GM18520 (cell line): ENCODE data around the gene NAALADL2.

Experiments
- ATAC-seq: cut with Tn5 transposase; IDR thresholded peaks from one replicate; pipeline ENCODE4 v1.9.1; 2021; ENCODE audit not compliant: unreplicated experiment

NAALADL2 gene

DNA sequence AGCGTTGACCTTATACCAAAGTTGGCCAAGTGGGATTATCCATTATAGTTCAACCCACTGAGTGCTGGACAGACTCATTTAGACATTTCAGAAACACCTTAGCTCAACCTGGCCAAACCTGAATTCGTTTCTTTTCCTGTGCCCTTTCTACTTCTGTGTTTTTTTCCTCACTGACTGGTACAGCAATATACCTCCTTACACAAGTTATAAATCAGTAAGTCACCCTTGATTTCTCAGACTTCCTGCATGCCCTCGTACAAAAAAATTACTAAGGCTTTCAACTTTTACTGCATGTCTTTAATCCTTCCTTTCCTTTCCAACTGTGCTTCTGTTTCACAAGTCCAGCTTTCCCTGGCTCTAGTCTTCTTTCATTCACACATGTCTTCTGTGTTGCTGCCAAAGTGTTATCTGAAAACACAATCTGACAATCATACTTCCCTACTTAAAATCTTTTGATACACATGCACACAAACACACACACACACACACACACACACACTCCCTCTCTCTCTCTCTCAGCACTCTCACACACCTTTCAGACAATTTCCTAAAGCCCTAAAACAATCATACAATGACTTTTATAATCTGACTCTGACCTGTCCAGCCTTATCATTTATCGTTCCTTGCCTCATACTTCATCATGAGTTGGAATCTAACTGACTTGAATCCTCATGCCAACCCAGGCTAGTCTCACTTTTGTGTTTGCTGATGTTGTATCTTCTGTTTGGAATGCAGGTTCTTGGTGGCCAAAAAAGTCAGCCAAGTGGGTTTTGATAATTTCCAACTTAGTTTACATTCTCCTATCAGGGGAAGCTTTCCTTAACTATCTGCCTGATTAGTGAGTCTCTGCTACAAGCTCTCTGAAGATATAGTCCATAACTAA lies 436.4 kb downstream of the NAALADL2 start:
- no peak for ATAC-seq

DNA sequence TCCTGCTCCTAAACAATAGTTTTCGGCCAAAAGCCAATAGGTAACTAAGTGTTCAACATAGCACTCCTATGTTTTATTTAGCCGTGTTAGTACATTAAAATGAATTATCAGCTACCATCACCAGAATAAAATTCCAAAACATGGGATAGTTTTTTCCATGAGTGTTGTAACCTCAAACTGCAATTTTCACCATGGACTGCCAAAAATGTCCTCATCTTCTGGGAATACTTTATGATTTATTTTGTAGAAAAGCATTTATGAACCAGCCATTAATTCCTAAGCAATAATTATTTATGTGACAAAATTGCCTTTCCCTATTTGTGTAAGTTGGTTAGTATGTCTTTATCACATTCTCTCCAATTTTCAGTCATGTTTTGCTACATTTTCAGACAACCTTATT lies 438.1 kb downstream of the NAALADL2 start:
- ATAC-seq: no peak

DNA sequence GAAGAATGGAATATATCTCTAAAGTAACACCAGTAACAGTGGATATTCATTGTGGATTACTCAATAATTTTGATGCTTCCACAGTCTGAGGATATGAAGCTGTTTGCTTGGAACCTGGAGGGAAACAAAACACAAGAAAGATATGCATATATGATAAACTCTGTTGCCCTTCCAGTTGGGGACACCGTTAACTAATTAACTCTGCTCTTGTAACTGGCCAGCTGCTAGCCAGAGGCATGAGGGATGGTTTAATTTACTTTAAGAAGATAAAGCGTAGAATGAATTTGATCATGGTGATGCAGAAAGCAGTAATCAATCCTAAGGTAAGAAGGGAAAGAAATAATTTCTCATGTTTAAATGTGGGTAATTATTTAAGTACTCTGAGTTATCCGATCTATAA lies 442.6 kb downstream of the NAALADL2 start:
- no peak for ATAC-seq

DNA sequence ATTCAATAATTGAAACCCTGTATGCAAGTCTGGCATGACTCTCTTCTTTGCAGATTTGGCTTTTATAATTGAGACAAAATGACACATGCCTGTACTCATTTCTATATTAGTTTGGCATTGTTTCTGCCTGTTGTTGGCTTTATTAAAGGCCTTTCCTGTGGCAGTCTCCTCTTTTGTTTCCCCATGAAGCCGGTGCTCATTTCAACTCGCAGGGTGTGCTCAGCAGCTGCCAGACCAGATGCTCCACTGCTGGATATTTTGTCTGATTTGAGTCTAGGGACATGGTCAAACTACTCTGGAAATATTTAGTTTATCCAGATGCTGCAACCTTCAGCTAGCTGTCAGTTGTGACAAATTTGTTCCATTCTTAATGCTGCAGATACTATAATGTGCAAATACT lies 445.3 kb downstream of the NAALADL2 start:
- no peak for ATAC-seq

DNA sequence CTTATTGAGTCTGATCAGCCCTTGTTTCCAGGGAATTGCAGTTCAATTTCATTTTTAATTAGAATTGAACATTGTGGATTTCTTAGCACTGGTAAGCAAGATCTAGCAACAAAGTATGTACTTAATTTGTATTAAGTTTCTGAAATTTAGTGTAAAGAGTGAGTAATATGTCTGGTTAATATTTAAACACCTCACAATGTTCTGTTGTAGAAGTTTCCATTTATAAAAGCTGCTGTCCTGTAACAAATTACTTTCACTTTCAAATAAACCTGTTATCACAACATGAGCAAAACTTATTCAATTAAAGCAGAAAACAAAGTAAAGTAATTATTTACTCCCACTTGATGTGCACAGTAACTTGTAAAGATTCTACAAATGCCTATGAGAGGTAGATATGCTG lies 448.5 kb downstream of the NAALADL2 start:
- ATAC-seq: peak; percentile 36

DNA sequence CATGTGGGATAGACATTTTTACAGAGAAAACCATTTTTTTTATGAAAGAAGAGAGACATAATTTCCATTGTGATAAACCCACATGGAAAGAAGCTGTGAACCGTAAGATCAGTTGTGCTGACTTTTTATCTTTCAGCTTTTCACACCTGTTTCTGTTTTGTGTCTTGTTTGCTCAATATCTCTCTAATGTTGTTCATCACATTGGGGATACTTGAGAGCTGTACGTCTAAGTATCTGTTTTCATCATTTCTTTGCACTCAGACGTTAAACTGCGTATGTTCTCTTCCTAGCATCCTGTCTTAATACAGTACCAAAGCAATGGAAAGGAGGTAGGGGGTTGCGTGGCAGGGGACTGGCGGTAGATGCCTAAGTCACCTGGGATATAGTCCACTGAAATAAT lies 449.0 kb downstream of the NAALADL2 start:
- ATAC-seq: peak; percentile 9

DNA sequence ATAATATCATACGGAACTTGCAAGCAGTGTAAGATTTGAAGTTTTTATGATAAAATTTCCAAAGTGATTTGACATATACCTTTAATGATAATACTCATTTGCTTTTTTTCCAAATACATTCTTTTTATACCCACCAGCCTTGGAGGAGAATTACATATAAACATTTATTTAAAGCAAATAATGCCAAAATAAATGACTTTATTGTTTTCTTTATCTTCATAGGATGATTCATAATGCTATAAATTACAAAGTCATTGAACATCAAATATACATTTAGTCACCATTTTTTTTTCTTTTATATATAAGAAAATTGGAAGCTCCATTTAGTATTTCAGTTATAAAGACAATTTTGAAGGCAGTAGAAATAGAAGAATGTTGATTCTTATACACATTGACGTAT lies 450.9 kb downstream of the NAALADL2 start:
- ATAC-seq: no peak

DNA sequence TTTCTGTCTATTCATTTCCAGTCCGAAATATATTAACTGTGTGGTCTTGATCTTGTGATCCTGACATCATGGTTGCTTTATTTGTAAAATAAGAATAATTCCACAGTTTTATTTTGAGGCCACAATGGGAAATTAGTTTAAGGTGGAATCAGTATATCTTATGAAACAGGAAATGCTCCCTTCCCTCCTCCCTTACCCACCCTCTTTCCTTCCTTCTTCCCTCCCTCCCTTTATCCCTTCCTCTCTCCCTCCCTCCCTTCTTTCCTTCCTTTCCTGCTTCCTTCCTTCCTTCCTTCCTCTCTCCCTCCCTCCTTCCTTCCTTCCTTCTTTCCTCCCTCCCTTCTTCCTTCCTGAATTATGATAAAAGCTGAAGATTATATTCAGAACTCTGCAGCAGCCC lies 452.3 kb downstream of the NAALADL2 start:
- no peak for ATAC-seq

DNA sequence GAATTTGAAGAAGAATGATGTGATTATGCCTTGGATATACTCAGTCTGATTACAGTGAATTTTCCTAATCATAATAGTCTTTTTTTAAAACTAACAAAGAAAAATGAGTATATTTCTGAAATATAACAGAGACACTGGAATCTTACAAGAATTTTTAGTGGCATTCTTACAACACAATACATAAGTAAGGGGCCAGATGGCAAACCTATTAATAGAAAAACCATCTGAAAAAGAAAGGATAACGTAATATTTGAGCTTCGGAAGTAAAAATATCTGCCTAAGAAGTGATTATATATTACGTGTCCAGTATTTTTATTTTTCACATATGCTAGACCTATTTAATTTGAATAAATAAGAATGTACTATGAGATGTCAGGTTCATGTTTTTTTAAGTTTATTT lies 452.8 kb downstream of the NAALADL2 start:
- ATAC-seq: no peak

DNA sequence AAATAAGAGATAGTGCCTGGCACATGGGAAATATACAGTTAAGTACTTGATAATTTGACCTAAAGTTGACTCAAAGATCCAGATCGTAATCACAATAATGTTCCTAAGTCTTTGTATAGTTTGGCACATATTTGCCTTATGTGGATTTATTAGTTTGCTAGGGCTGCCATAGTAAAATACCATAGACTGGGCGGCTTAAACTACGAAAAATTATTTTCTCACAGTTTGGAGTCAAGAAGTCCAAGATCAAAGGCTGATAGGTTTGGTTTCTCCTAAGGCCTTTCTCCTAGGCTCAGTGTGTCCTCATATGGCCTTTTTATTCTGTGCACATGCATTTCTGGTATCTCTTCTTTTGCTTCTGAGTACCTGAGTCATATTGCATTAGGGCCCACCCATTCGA lies 453.7 kb downstream of the NAALADL2 start:
- ATAC-seq: no peak

DNA sequence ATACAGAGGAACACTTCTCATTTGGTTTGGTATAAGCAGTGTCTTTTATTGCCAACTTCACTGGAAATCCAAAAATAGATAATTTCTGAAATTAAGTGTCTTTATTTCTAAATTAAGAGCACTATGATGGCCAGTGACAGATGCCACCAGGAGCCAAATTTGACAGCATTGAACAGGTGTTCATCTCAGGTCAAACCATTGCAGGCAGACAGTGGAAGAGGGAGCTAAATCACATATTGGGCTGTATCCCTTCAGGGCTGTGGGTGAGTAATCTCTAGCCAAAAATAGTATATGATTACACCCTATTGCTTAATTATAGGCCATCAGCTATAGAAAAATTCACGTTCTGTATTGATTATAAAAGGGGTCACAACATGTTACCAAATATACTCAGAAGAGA lies 457.7 kb downstream of the NAALADL2 start:
- ATAC-seq: no peak

DNA sequence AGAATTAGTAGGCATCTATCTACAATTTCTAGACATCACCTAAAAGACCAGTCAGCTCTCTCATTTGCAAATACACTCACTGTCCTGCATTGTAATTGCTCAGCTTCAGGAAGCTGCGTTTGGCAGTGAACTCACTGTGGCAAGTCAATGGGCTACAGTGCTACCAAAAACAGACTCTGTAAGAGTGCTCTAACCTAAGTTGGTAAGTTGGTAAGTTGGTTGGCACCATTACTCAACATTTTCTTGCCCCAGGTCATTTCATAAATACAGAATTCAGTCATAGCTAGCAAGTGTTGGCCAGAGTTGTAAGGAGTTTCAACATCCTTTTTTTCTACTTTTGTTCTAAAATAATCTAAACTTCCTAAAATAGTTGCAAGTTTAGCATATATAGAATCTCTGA lies 466.3 kb downstream of the NAALADL2 start:
- no peak for ATAC-seq

DNA sequence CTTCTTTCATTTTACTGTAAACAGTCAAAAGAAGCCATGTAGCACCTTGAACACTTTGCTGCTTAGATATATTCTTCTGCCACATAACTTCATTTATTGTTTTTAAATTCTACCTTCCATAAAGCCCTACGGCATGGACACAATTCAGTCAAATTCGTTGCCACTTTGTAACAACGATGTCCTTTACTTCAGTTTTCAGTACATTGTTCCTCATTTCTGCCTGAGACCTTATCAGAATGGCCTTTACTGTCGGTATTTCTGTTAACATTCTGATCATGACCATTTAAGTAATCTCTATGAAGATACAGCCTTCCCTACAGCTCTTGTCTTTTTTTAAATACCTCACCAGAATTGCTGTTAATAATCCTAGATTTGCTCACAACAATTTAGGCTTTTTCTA lies 466.9 kb downstream of the NAALADL2 start:
- no peak for ATAC-seq

DNA sequence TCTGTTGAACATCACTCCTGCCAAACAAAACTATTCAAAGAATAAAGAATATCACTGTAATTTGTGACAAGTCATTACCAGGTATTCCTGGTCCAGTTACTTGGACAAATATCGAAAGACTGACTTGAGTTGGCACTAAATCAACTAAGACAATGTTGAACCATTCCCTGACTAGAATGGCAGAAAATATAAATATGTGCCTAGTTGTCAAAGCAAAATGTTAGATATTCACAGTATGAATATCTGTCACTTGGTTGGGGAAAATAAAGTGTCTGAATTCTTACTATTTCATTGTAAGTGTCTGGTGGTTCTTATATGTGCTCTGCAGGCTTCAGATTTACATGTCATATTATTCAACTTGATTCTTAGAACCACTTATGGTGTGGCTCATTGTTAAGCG lies 470.2 kb downstream of the NAALADL2 start:
- ATAC-seq: no peak

DNA sequence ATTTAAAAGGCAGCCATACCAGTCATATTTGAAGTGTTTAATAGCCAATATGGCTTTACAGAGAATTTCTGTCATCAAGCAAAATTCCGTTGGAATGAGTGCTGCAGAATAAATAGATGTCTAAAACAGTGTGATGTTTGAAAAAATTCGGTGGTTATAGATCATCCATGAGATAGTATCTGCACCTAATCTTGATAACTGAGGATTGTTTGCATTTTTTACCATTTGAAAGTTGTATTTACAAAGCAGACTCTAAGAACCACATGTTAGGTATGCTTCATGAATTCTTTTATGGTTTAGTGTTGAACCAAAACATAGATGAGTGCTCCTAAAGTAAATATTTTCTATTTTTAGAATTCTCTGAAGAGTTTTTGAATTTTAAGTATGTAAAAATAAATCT lies 476.1 kb downstream of the NAALADL2 start:
- ATAC-seq: no peak

DNA sequence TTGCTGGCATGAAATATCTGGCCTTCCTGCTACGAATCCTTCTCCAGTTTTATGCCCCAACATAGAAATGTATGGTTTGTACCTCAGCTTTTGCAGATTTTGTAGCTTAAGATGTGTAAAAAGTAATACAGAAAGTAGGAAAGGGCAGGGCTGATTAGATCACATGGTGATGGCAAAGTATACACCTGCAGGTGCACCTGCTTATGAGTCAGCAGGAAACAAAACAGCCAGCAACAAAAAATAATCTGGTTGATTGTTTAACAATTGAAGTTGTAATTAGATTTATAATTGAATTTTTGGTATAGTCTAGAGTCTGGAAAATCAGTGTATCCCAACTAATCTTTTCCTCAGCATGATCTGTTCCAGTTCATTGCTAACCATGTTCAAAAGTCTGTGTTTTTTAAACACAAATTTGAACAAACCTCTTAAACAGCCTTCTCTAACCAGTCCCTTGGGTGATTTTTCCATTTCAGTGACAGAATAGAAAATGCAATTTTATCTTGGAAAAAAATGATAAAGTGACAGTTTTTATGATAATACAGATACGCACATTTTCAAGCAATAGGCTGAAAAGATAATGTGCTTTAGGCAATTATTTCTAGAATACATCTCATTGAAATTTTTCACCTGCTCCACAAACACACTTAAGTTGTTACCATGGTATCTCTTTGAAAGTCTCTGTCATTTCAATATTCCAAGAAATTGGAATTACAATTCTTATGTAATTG lies 477.4 kb downstream of the NAALADL2 start:
- ATAC-seq: no peak

DNA sequence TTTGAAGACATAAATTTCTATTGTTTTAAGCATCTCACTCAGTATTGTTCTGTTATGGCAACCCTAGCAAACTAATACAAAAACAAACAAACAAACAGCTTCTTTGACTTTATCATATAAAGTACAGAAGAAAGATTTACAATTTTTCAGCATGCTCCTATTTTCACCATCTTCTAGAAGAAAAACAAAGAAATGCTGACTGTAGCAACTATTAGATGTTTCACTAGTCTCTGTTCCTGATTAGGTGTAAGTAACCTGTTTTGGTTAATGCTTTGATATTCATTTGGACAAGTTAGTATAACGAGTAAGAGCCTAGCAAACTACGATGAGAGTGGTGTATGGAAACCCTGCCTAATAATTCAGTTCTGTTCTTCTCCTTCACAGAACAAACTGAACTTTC lies 478.5 kb downstream of the NAALADL2 start:
- ATAC-seq: no peak

DNA sequence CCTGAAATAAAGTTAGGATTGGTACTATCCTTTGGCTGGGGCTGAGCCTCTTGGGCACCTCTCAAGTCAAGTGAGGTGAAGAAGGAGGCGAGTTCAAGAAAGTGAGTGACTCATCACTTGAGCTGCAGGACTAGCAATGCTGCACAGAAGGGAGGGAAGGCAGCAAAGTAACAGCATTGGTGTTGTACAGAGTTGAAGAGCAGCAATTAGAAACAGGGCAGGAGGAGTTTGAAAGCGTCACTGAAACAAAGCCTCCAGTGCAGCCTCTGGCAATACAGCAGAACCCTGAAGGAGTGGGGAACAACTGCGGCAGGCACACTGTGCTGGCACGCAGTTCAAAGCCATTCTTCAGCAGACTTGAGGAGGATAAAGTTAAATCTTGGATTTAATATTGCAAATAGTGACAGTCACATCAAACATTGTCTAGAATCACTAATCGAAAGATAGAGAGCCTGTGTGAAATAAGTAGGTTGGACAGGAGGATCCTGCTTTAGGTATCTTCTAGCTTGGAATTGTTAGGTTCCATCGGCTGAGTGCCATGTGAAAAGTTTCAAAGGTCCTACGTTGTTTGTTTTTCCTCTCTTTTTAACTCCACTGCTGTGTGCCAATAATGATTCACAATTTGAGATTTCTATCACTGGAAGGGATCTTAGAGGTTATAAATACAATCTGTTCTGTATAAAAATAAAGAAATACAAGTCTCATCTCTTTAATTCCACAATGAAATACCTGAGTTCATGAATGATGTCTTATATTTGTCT lies 479.8 kb downstream of the NAALADL2 start:
- ATAC-seq: no peak

DNA sequence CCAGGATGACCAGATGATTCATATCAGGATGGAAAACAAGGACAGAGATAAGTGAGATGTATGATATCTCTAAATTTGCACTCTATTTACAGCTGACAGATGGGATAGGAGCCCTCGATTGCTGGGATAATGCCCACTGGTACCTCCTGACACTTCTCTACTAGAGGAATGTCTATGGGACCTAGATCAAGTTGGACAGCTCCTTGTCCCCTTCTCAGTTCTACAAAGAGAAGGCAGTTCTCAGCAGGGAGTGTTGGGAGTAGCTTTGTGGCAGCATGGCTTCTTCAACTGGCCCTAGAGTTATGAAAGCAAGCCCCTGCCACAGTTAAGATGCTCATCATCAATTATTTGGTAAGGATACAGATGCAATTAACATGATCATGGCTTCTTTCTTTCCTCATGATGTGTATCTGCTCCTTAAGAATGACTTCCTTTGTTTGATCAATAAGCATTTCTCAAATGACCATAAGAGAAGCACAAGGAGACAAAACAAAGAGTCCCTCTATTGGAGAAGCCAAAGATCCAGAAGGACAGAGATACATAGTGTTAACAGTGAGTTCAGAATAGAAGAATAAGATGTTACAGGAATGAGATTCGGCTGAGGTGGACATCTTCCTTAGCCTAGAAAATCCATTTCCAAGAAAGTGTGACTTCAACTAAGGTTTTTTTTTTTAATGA lies 481.3 kb downstream of the NAALADL2 start:
- no peak for ATAC-seq

DNA sequence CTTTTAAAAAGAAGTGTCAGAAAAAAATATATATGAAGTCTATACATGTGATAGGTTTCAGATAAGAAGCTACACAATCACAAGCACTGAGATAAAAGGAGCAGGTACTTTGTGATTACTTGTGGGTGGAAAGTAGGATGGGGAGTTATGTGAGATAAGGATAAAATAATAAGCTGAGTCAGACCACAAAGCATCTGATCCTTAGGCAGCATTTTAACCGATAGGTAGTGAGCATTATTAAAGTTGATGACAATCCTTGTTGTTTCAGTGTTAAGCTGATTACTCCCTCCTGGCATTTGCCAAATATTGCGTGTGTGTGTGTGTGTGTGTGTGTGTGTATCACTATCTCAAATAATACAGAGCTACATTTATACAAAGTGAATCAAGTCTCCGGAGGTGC lies 483.1 kb downstream of the NAALADL2 start:
- no peak for ATAC-seq

DNA sequence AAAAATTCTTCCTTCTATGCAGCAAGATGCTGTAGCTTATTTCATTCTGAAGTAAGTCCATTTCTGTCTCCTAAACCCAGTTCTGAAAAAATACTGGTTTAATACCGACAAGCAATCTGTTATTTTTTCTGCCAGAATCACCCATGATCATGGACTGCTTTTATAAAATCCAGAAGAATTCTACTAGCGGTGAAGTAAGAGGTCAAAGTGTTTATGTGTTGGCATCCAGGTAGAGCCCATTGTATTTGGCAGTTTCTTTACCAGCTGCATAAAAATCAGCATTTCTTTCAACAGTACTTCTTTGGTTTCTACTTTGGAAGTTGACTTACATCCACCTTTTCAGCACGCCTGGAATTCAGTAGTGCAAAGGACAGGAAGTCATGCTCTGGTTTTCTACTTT lies 484.8 kb downstream of the NAALADL2 start:
- no peak for ATAC-seq
